ENCODE results near the gene GPR137C. TPM values are rescaled to one million over a fixed set of nuclear protein-coding genes. Genes with fewer than 3 reads are reported as not detected.

GPR137C gene
- total RNA-seq, 1 experiment from 2014 or later: 2.7 TPM

GRCh38 chr14:52589646-52590045 is 37.0 kb downstream of the GPR137C start:
- Mint-ChIP-seq H3K27ac (no peak overlapping the region), H3K9me3 (peaks cover 20% of the 10 kb centered on the region), H3K4me1 (peaks cover 3% of the 10 kb centered on the region; the same call in 1 of the 2 replicates), H3K27me3 (ENCODE audit: low read depth) (no peaks in the 10 kb centered on the region; the same call in 1 of the 2 replicates), H3K36me3 (peaks cover 11% of the 10 kb centered on the region; the same call in 1 of the 2 replicates), H3K4me3 (no peak overlapping the region)
- CTCF ChIA-PET: no interaction called here
- no peak for ATAC-seq
- POLR2A ChIA-PET: no interaction called here
- TF ChIP-seq ZNF138 (CRISPR knock-in tag; conservative IDR thresholded peaks at IDR 0.05) (no peak), ATF6 (CRISPR knock-in tag; IDR thresholded peaks at IDR 0.05) (no peak), MXD4 (CRISPR knock-in tag; IDR thresholded peaks at IDR 0.05; ENCODE audit: borderline replicate concordance) (no peak), CREM (CRISPR knock-in tag; IDR thresholded peaks at IDR 0.05) (no peak), ZBTB43 (CRISPR knock-in tag; IDR thresholded peaks at IDR 0.05) (no peak), ERG (CRISPR knock-in tag; IDR thresholded peaks at IDR 0.05) (no peak), ELF4 (CRISPR knock-in tag; IDR thresholded peaks at IDR 0.05; ENCODE audit: low read depth) (no peak), GTF2I (CRISPR knock-in tag; conservative IDR thresholded peaks at IDR 0.05) (no peak), RELA (CRISPR knock-in tag; IDR thresholded peaks at IDR 0.05; ENCODE audit: borderline replicate concordance) (no peak), ZNF219 (CRISPR knock-in tag; IDR thresholded peaks at IDR 0.05; ENCODE audit: borderline replicate concordance) (no peak), FOXK1 (CRISPR knock-in tag; IDR thresholded peaks at IDR 0.05) (no peak), ARID4B (CRISPR knock-in tag; IDR thresholded peaks at IDR 0.05; ENCODE audit: borderline replicate concordance) (no peak), STAT6 (CRISPR knock-in tag; conservative IDR thresholded peaks at IDR 0.05; ENCODE audit: low read depth) (no peak)
- TF ChIP-seq, protein P1, sequence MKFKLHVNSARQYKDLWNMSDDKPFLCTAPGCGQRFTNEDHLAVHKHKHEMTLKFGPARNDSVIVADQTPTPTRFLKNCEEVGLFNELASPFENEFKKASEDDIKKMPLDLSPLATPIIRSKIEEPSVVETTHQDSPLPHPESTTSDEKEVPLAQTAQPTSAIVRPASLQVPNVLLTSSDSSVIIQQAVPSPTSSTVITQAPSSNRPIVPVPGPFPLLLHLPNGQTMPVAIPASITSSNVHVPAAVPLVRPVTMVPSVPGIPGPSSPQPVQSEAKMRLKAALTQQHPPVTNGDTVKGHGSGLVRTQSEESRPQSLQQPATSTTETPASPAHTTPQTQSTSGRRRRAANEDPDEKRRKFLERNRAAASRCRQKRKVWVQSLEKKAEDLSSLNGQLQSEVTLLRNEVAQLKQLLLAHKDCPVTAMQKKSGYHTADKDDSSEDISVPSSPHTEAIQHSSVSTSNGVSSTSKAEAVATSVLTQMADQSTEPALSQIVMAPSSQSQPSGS (CRISPR knock-in tag; IDR thresholded peaks at IDR 0.05; ENCODE audit: borderline replicate concordance, low read depth): no peak
- no peak for DNase-seq (ENCODE audit: low spot score)
